Measurements from ENCODE around the gene METTL13.

- TF ChIP-seq CTCF (IDR thresholded peaks at IDR 0.05), result no peak
- no peak for TF ChIP-seq POLR2A (IDR thresholded peaks at IDR 0.05)
These were observed 5.1 kb downstream of the METTL13 start for GRCh38 chr1:171786534-171786933.

Measured in Peyer's patch (tissue), 4 donors.